GM23338 (cell line): ENCODE results near the gene PTRHD1. TPM values are rescaled to one million over a fixed set of nuclear protein-coding genes. Genes with fewer than 3 reads are reported as not detected.

Source experiments
- ATAC-seq: fragments of 200-7000 bp; cut with Tn5 transposase; 3 replicates; pipeline ENCODE4 v1.9.1; 2020
- DNase-seq: peaks from one replicate; pipeline ENCODE4 v3.0.0-alpha.2; 2015; ENCODE audit warnings: low spot score
- H2AFZ ChIP-seq: fragments of 200-600 bp; sonication (generic); 2 replicates; pipeline ENCODE4 v1.8.0; 2016; ENCODE audit warnings: antibody characterized with exemption, mild to moderate bottlenecking, moderate library complexity
- H3F3A ChIP-seq: fragments of 200-600 bp; sonication (generic); replicated peaks from 2 replicates; pipeline ENCODE4 v1.8.0; 2017; ENCODE audit warnings: antibody characterized with exemption, mixed run types, low read depth
- H3K27ac ChIP-seq: fragments of 200-600 bp; sonication (generic); 2 replicates; pipeline ENCODE4 v1.6.1; 2016; ENCODE audit warnings: low read depth
- H3K27me3 ChIP-seq: fragments of 200-600 bp; sonication (generic); 2 replicates; pipeline ENCODE4 v1.8.0; 2016; ENCODE audit warnings: mild to moderate bottlenecking, mixed run types, moderate library complexity; ENCODE audit not compliant: insufficient read depth
- H3K36me3 ChIP-seq: fragments of 200-600 bp; sonication (generic); 2 replicates; pipeline ENCODE4 v1.8.0; 2016; ENCODE audit warnings: mild to moderate bottlenecking; ENCODE audit not compliant: insufficient read depth
- H3K4me1 ChIP-seq: fragments of 200-600 bp; sonication (generic); 2 replicates; pipeline ENCODE4 v1.8.0; 2016; ENCODE audit warnings: mild to moderate bottlenecking, moderate library complexity; ENCODE audit not compliant: insufficient read depth
- H3K4me2 ChIP-seq: fragments of 200-600 bp; sonication (generic); 2 replicates; pipeline ENCODE4 v1.7.1; 2017; ENCODE audit warnings: mixed run types
- H3K4me3 ChIP-seq: fragments of 200-600 bp; sonication (generic); 2 replicates; pipeline ENCODE4 v1.6.1; 2016; ENCODE audit warnings: mixed run types
- H3K79me2 ChIP-seq: fragments of 200-600 bp; sonication (generic); replicated peaks from 2 replicates; pipeline ENCODE4 v1.8.0; 2017; ENCODE audit warnings: mild to moderate bottlenecking; ENCODE audit not compliant: insufficient read depth
- H3K9me2 ChIP-seq: fragments of 200-600 bp; sonication (generic); 2 replicates; pipeline ENCODE4 v1.8.0; 2017; ENCODE audit not compliant: insufficient read depth
- H4K20me1 ChIP-seq: fragments of 200-600 bp; sonication (generic); replicated peaks from 2 replicates; pipeline ENCODE4 v1.8.0; 2017; ENCODE audit warnings: mild to moderate bottlenecking; ENCODE audit not compliant: insufficient read depth
- H3K27ac Mint-ChIP-seq: 2 replicates; pipeline ENCODE4 v1.8.0; 2020; ENCODE audit warnings: inconsistent platforms, mild to moderate bottlenecking, moderate library complexity, mixed read lengths
- H3K27me3 Mint-ChIP-seq: 3 replicates; pipeline ENCODE4 v1.8.0; 2022; ENCODE audit warnings: low read depth, mild to moderate bottlenecking, moderate library complexity, mixed read lengths, inconsistent platforms; ENCODE audit not compliant: insufficient read depth, poor library complexity
- H3K36me3 Mint-ChIP-seq: 3 replicates; pipeline ENCODE4 v1.8.0; 2021; ENCODE audit warnings: low read depth, mild to moderate bottlenecking, inconsistent platforms, moderate library complexity, mixed read lengths
- H3K4me1 Mint-ChIP-seq: 3 replicates; pipeline ENCODE4 v1.8.0; 2020; ENCODE audit warnings: mild to moderate bottlenecking, inconsistent platforms, mixed read lengths
- H3K4me3 Mint-ChIP-seq: 3 replicates; pipeline ENCODE4 v1.8.0; 2021; ENCODE audit warnings: moderate library complexity, mild to moderate bottlenecking, inconsistent platforms, mixed read lengths
- H3K9me3 Mint-ChIP-seq: 3 replicates; pipeline ENCODE4 v1.8.0; 2020; ENCODE audit warnings: moderate library complexity, mild to moderate bottlenecking, inconsistent platforms, mixed read lengths
- CREB1 ChIP-seq: fragments of 250-450 bp; sonication (Bioruptor Pico); IDR thresholded peaks from 2 replicates; pipeline ENCODE4 v1.5.0; 2020; ENCODE audit warnings: low read depth, mild to moderate bottlenecking, moderate library complexity
- CTCF ChIP-seq, 2 experiments: fragments of 200-600 bp in 1 of 2; sonication (generic) in 1 of 2; conservative IDR thresholded peaks; 2 replicates each; pipeline versions ENCODE4 v1.5.1 to v1.6.1; 2016 to 2017; ENCODE audit warnings: antibody characterized with exemption in 2 of 2, low read depth in 2 of 2, mild to moderate bottlenecking in 2 of 2, moderate library complexity in 1 of 2
- EZH2phosphoT487 ChIP-seq: fragments of 200-600 bp; sonication (generic); IDR thresholded peaks from one replicate; pipeline ENCODE4 v1.8.1; 2018; ENCODE audit warnings: antibody characterized with exemption; ENCODE audit not compliant: unreplicated experiment
- NANOG ChIP-seq: IDR thresholded peaks from 2 replicates; pipeline ENCODE4 v1.6.1; 2016; ENCODE audit warnings: antibody characterized with exemption, borderline replicate concordance
- REST ChIP-seq: IDR thresholded peaks from one replicate; pipeline ENCODE4 v1.6.1; 2018; ENCODE audit warnings: antibody characterized with exemption; ENCODE audit not compliant: unreplicated experiment
- ZNF114 ChIP-seq: fragments of 250-450 bp; sonication (Bioruptor Pico); IDR thresholded peaks from 2 replicates; pipeline ENCODE4 v1.5.0; 2020; ENCODE audit warnings: mild to moderate bottlenecking, moderate library complexity
- ZNF331 ChIP-seq: fragments of 250-450 bp; sonication (Bioruptor Pico); IDR thresholded peaks from 2 replicates; pipeline ENCODE4 v1.5.0; 2020; ENCODE audit warnings: low read depth, mild to moderate bottlenecking, moderate library complexity
- ZNF462 ChIP-seq: fragments of 250-450 bp; sonication (Bioruptor Pico); IDR thresholded peaks from 2 replicates; pipeline ENCODE4 v1.5.0; 2020; ENCODE audit warnings: mild to moderate bottlenecking, moderate library complexity
- polyA plus RNA-seq: library from polyadenylated mRNA; unstranded; fragments of >200 nt; fragmentation: Nextera tagmentation; extraction: Ambion mirVana; gene quantifications from 2 replicates; pipeline ENCODE4 v1.2.1, GENCODE V29; 2016
- total RNA-seq: library from RNA; depleted of rRNA; stranded (reverse); fragments of >200 nt; shearing (Covaris generic); gene quantifications from 2 replicates; pipeline ENCODE4 v1.2.3, GENCODE V29; 2014

Gene PTRHD1
- total and polyA plus RNA-seq, 2 experiments from 2014 or later, result 46.9 to 105 TPM

- no peak overlapping the region for H3K4me2 ChIP-seq
- no peaks in the 10 kb centered on the region for H3K4me1 ChIP-seq
- Mint-ChIP-seq H3K36me3 (peaks cover 67% of the 10 kb centered on the region), H3K4me1 (peaks cover 4% of the 10 kb centered on the region; the same call in 2 of the 3 replicates), H3K27ac (peak overlapping the region; percentile 0; the same call in 1 of the 2 replicates), H3K4me3 (no peak overlapping the region), H3K9me3 (no peaks in the 10 kb centered on the region), H3K27me3 (no peaks in the 10 kb centered on the region)
- H3K27ac ChIP-seq, result 0 out of 2 replicates have a peak overlapping the region, but pooled peaks have one; percentile 48
- ATAC-seq (peak; percentile 32), DNase-seq (no peak)
- H3K4me3 ChIP-seq, result no peak overlapping the region
- no peak overlapping the region for H2AFZ ChIP-seq
- 0 out of 2 replicates have a peak, but pooled peaks cover 10% of the 10 kb centered on the region for H3F3A ChIP-seq
- no peaks in the 10 kb centered on the region for H3K27me3 ChIP-seq
- peaks cover 66% of the 10 kb centered on the region for H3K79me2 ChIP-seq
- TF ChIP-seq CTCF (conservative IDR thresholded peaks at IDR 0.05; ENCODE audit: low read depth in 2 of 2) (no peak), EZH2phosphoT487 (no peak), CREB1 (CRISPR knock-in tag) (no peak), ZNF114 (no peak), NANOG (no peak), REST (no peak), ZNF331 (CRISPR knock-in tag) (no peak), ZNF462 (CRISPR knock-in tag) (no peak)
- no peaks in the 10 kb centered on the region for H3K9me2 ChIP-seq
- H4K20me1 ChIP-seq, result peaks cover 25% of the 10 kb centered on the region
- peaks cover 35% of the 10 kb centered on the region; the same call in 1 of the 2 replicates for H3K36me3 ChIP-seq
These were observed 20.5 kb upstream of the PTRHD1 start for GRCh38 chr2:24813691-24814137.
